DND-41 (cell line): Measurements from ENCODE around the gene DDX1.
"Not testable (repeated sequence)": the region's sequence is repeated elsewhere in the genome, so short reads cannot be mapped to it uniquely, and the experiment has no call there.

Experiments used
- ATAC-seq: fragments of 200-7000 bp; cut with Tn5 transposase; 3 replicates; pipeline ENCODE4 v1.9.1; 2021; ENCODE audit warnings: low read depth; ENCODE audit not compliant: insufficient read depth
- DNase-seq: peaks from one replicate; pipeline ENCODE4 v3.0.0-alpha.2; 2020
- H2AFZ ChIP-seq: 2 replicates; pipeline ENCODE4 v1.6.0; 2012; ENCODE audit warnings: low read depth, low read length
- H3K27ac ChIP-seq: 2 replicates; pipeline ENCODE4 v1.5.1; 2012; ENCODE audit warnings: low read length, inconsistent platforms
- H3K27me3 ChIP-seq: fragments of 200-600 bp; sonication (generic); 2 replicates; pipeline ENCODE4 v1.6.0; 2012; ENCODE audit warnings: low read length, mild to moderate bottlenecking, inconsistent platforms; ENCODE audit not compliant: insufficient read depth, poor library complexity
- H3K36me3 ChIP-seq: 2 replicates; pipeline ENCODE4 v1.5.1; 2012; ENCODE audit warnings: low read length, inconsistent platforms; ENCODE audit not compliant: insufficient read depth
- H3K4me1 ChIP-seq: 2 replicates; pipeline ENCODE4 v1.5.1; 2012; ENCODE audit warnings: mild to moderate bottlenecking, low read length; ENCODE audit not compliant: insufficient read depth
- H3K4me2 ChIP-seq: 2 replicates; pipeline ENCODE4 v1.6.0; 2012; ENCODE audit warnings: mild to moderate bottlenecking, moderate library complexity, low read length, inconsistent platforms; ENCODE audit not compliant: insufficient read depth
- H3K4me3 ChIP-seq, 2 experiments: fragments of 200-600 bp in 1 of 2; shearing (Covaris generic) in 1 of 2; 2 replicates each; pipeline ENCODE4 v1.5.1; 2012 to 2016; ENCODE audit warnings: inconsistent platforms in 2 of 2, low read length in 2 of 2, mild to moderate bottlenecking in 2 of 2, low read depth in 1 of 2, moderate library complexity in 1 of 2
- H3K79me2 ChIP-seq: 2 replicates; pipeline ENCODE4 v1.6.0; 2012; ENCODE audit warnings: low read length, inconsistent platforms; ENCODE audit not compliant: insufficient read depth
- H3K9ac ChIP-seq: 2 replicates; pipeline ENCODE4 v1.6.0; 2012; ENCODE audit warnings: low read depth, mild to moderate bottlenecking, inconsistent platforms, low read length, moderate library complexity
- H3K9me3 ChIP-seq: 2 replicates; pipeline ENCODE4 v1.5.1; 2012; ENCODE audit warnings: low read length, moderate library complexity, mild to moderate bottlenecking, inconsistent platforms; ENCODE audit not compliant: insufficient read depth, severe bottlenecking
- H4K20me1 ChIP-seq: 2 replicates; pipeline ENCODE4 v1.6.0; 2012; ENCODE audit warnings: low read length; ENCODE audit not compliant: insufficient read depth
- EZH2 ChIP-seq: IDR thresholded peaks from 3 replicates; pipeline ENCODE4 v1.6.1; 2012; ENCODE audit warnings: borderline replicate concordance, low read depth, mild to moderate bottlenecking, moderate library complexity, low read length, inconsistent platforms; ENCODE audit not compliant: severe bottlenecking
- TF ChIP-seq, protein P1 (sequence below): IDR thresholded peaks from 2 replicates; pipeline ENCODE4 v1.5.1; 2012; ENCODE audit warnings: borderline replicate concordance, low read length, moderate library complexity, mild to moderate bottlenecking; ENCODE audit not compliant: poor library complexity, severe bottlenecking; ENCODE audit errors: extremely low read depth

DDX1 gene

DNA sequence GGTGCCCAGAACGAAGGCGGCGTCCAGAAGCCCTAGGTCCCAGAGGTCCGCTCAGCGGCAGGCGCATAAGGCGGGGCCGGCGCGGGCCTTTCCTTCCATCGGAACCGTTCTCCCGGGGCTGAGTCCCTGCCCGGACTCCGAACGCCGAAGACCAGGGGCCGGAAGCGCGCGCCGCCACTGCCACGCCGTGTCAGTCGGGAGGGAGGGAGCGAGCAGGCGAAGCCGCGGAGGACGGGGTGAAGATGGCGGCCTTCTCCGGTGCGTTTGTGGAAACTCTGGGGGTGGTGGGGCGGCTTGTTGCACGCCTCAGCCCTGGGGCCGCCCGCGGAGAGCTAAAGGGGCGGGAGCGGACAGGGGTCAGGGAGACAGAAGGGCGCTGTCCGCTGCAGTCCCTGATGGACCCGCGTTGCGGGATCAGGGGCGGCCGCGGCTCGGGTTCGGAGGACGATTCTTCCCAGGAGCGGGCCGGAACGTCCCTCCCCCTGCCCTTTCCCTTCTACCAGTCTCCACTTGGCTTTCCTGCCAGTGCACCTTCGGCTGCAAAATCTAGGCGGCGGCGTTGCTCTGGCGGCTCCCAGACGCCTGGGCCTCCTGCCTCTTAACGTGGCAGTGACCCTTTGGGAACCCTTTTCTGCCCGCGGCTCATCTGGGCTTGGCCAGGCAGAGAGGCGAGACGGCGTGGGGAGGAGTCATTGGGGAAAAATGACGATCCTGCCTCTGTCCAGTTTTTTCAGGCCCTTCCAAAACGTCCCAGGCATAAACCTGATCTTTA is at the start of gene DDX1:
DDX1 (plus strand) TSS at position 177 of the 772 bp plus-strand sequence; CDS start at position 243, 66 bp downstream.
- peaks cover 8% of the 10 kb centered on the region; the same call in 1 of the 2 replicates for H4K20me1 ChIP-seq
- H3K79me2 ChIP-seq = peaks cover 53% of the 10 kb centered on the region
- H3K4me3 ChIP-seq = peak within 1 kb of the TSS; percentile 88 to 99
- peak within 1 kb of the TSS; percentile 96 for H2AFZ ChIP-seq
- TF ChIP-seq, protein P1, sequence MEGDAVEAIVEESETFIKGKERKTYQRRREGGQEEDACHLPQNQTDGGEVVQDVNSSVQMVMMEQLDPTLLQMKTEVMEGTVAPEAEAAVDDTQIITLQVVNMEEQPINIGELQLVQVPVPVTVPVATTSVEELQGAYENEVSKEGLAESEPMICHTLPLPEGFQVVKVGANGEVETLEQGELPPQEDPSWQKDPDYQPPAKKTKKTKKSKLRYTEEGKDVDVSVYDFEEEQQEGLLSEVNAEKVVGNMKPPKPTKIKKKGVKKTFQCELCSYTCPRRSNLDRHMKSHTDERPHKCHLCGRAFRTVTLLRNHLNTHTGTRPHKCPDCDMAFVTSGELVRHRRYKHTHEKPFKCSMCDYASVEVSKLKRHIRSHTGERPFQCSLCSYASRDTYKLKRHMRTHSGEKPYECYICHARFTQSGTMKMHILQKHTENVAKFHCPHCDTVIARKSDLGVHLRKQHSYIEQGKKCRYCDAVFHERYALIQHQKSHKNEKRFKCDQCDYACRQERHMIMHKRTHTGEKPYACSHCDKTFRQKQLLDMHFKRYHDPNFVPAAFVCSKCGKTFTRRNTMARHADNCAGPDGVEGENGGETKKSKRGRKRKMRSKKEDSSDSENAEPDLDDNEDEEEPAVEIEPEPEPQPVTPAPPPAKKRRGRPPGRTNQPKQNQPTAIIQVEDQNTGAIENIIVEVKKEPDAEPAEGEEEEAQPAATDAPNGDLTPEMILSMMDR = no peak
- no peaks in the 10 kb centered on the region for H3K9me3 ChIP-seq
- H3K27ac ChIP-seq = peak within 1 kb of the TSS; percentile 90
- peak within 1 kb of the TSS; percentile 78 for H3K4me2 ChIP-seq
- H3K36me3 ChIP-seq = peaks cover 24% of the 10 kb centered on the region
- ATAC-seq (peak; percentile 94), DNase-seq (peak; percentile 85)
- H3K4me1 ChIP-seq = peaks cover 36% of the 10 kb centered on the region
- H3K9ac ChIP-seq = peak within 1 kb of the TSS; percentile 95
- H3K27me3 ChIP-seq = no peaks in the 10 kb centered on the region

DNA sequence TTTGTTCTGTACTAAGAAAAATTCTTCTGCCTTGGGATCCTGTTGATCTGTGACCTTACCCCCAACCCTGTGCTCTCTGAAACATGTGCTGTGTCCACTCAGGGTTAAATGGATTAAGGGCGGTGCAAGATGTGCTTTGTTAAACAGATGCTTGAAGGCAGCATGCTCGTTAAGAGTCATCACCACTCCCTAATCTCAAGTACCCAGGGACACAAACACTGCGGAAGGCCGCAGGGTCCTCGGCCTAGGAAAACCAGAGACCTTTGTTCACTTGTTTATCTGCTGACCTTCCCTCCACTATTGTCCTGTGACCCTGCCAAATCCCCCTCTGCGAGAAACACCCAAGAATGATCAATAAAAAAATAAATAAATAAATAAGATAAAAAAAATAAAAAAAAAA is 49.4 kb upstream of the DDX1 start:
- DNase-seq, H3K4me1 ChIP-seq, H3K4me2 ChIP-seq, H3K27ac ChIP-seq, H3K4me3 ChIP-seq, H3K79me2 ChIP-seq, H2AFZ ChIP-seq, H3K9ac ChIP-seq, ATAC-seq, H4K20me1 ChIP-seq, H3K9me3 ChIP-seq, H3K27me3 ChIP-seq, H3K36me3 ChIP-seq: not testable (repeated sequence)

DNA sequence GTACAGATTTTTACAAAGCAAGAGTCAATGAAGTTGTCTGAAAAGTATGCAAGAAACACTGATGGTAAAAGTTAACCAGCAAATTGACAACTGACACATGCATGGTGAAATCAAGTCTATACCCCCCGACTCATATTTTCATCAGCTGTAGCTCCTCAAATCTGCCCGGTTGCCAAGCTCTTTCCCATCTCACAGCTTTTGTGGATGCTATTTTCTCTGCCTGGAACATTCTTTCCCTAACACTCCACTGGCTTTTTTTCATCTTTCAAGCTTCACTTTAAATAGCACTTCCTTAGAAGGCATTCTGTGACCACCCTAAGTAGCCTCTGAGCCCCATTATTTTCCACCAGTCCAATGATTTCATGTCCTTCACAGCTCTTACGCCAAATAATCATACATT is 48.6 kb upstream of the DDX1 start:
- no peak for TF ChIP-seq EZH2
- TF ChIP-seq, protein P1 = no peak
- Histone ChIP-seq H3K36me3 (no peaks in the 10 kb centered on the region), H3K27me3 (no peaks in the 10 kb centered on the region), H3K4me2 (no peak overlapping the region), H4K20me1 (no peaks in the 10 kb centered on the region), H3K9ac (no peak overlapping the region), H3K9me3 (no peaks in the 10 kb centered on the region), H3K79me2 (no peaks in the 10 kb centered on the region), H3K27ac (no peak overlapping the region), H2AFZ (no peak overlapping the region), H3K4me3 (no peak overlapping the region), H3K4me1 (no peaks in the 10 kb centered on the region)
- DNase-seq (no peak), ATAC-seq (no peak)

DNA sequence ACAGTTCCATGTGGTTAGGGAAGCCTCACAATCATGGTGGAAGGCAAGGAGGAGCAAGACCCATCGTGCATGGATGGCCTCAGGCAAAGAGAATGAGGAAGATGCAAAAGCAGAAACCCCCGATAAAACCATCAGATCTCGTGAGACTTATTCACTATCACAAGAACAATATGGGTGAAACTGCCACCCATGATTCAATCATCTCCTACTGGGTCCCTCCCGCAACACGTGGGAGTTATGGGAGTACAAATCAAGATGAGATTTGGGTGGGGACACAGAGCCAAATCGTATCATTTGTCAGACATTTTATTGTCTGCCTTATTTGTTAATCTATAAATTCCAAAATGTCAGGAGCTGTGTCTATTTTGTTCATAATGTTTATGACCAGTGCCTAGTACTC is 48.1 kb upstream of the DDX1 start:
- TF ChIP-seq EZH2 = no peak
- TF ChIP-seq, protein P1 = no peak
- Histone ChIP-seq H3K79me2 (no peaks in the 10 kb centered on the region), H2AFZ (no peak overlapping the region), H4K20me1 (no peaks in the 10 kb centered on the region), H3K9ac (no peak overlapping the region), H3K27me3 (no peaks in the 10 kb centered on the region), H3K4me2 (no peak overlapping the region), H3K4me1 (no peaks in the 10 kb centered on the region), H3K27ac (no peak overlapping the region), H3K9me3 (no peaks in the 10 kb centered on the region), H3K36me3 (no peaks in the 10 kb centered on the region), H3K4me3 (no peak overlapping the region)
- DNase-seq = no peak
- no peak for ATAC-seq
